ENCODE measurements around the gene CISD1. TPM values are rescaled to one million over a fixed set of nuclear protein-coding genes. Genes with fewer than 3 reads are reported as not detected.
A peak's percentile ranks its signal among the peaks of the same experiment; 100 is the strongest.
"Not testable (repeated sequence)": the region's sequence is repeated elsewhere in the genome, so short reads cannot be mapped to it uniquely, and the experiment has no call there.

The CISD1 gene
- total RNA-seq (10 to 100 TPM; 20.2 to 29.2 (median 25.5) TPM), polyA plus RNA-seq (10 to 100 TPM; 10.6 to 35.7 TPM)
- long read RNA-seq, donor 1, transcript CISD1-201 (3 exons, 2,479 nt), result major isoform, 18 of 25 reads
- long read RNA-seq, donor 1, partial matches to known transcripts, result 3 of 25 reads
- long read RNA-seq, donor 1, other reads (novel, unspliced or antisense), result 4 of 25 reads
- long read RNA-seq, donor 2, transcript CISD1-201 (3 exons, 2,479 nt), result major isoform, 23 of 23 reads
- long read RNA-seq, donor 2, partial matches to known transcripts, result 0 of 23 reads
- long read RNA-seq, donor 2, other reads (novel, unspliced or antisense), result 0 of 23 reads
- long read RNA-seq, donor 3, transcript CISD1-201 (3 exons, 2,479 nt), result major isoform, 28 of 33 reads
- long read RNA-seq, donor 3, partial matches to known transcripts, result 2 of 33 reads
- long read RNA-seq, donor 3, other reads (novel, unspliced or antisense), result 3 of 33 reads

DNA sequence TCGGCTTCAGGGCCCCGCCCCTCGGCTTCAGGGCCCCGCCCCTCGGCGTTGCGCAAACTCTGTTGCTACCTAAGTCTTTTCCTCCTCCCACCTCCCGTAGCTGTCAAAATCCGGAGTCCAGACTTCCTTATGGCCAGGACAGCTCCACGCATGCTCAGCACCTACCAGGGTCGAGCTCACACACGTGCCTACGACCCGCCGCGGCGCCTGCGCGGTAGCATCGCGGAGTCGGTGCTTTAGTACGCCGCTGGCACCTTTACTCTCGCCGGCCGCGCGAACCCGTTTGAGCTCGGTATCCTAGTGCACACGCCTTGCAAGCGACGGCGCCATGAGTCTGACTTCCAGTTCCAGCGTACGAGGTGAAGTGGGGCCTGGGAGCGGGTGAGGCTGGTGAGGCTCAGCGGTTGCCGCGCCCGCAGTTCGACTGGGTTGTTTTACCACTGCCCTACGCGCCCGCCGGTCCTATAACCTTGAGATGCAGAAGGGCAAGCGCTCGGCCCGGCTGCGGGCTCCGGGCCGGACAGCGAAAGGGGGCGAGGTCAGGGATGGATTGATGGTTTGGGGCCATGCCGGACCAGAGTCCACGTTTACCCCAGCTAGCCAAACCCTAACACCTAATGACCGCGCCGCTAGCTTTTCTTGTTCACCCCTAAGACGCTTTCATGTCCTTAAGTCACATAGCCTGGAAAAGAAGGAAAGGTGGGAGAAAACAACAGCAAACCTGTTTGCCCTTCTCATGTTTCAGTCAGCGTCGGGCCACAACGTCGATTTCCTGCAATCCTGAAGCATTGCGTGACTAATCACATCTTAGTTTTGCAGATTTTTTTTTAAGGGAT is at the start of gene CISD1:
Gene CISD1 (plus strand): TSS at position 217 of the 836 bp plus-strand sequence. CDS start 112 bp downstream, at position 329.
- peak within 1 kb of the TSS; percentile 72 for H3K4me3 ChIP-seq
- no peaks in the 10 kb centered on the region for H3K27me3 ChIP-seq
- peak within 1 kb of the TSS; percentile 81 to 97 for H3K27ac ChIP-seq
- H3K36me3 ChIP-seq, result no peaks in the 10 kb centered on the region
- intact Hi-C loops (cut with DNase I), result no loop called here
- no peaks in the 10 kb centered on the region for H3K9me3 ChIP-seq
- DNase-seq, result peak; percentile 95 to 98 (median 97)
- 0% methylated on average over 66 of the region's 66 CpGs for WGBS, 3 donors
- TF ChIP-seq, protein P1, sequence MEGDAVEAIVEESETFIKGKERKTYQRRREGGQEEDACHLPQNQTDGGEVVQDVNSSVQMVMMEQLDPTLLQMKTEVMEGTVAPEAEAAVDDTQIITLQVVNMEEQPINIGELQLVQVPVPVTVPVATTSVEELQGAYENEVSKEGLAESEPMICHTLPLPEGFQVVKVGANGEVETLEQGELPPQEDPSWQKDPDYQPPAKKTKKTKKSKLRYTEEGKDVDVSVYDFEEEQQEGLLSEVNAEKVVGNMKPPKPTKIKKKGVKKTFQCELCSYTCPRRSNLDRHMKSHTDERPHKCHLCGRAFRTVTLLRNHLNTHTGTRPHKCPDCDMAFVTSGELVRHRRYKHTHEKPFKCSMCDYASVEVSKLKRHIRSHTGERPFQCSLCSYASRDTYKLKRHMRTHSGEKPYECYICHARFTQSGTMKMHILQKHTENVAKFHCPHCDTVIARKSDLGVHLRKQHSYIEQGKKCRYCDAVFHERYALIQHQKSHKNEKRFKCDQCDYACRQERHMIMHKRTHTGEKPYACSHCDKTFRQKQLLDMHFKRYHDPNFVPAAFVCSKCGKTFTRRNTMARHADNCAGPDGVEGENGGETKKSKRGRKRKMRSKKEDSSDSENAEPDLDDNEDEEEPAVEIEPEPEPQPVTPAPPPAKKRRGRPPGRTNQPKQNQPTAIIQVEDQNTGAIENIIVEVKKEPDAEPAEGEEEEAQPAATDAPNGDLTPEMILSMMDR (IDR thresholded peaks at IDR 0.05), result no peak
- TF ChIP-seq POLR2A (IDR thresholded peaks at IDR 0.05), result peak; percentile 85
- no peaks in the 10 kb centered on the region for H3K4me1 ChIP-seq (ENCODE audit: insufficient read depth)

DNA sequence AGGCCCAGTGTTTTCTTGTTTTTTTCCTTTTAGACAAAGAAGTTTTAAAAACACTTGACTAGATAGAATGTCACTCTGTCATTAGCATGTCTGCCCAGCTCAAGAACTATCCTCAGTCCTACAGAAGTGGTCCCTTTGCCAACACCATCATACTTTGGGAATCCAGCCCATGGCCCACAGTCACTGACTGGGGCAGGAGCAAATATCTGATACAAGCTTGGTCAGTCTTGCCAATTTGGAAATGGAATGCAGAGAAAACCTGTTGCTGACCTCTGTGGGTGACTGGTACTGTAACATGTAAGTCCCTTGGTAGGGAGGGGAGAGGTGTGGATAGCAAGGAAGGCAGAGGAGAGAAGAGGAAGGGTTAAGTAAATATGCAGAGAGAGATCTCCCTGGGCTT is 49.1 kb upstream of the CISD1 start:
- intact Hi-C loops (cut with DNase I), result no loop called here
- no peaks in the 10 kb centered on the region for H3K36me3 ChIP-seq
- no peaks in the 10 kb centered on the region for H3K9me3 ChIP-seq
- DNase-seq, result no peak
- no peaks in the 10 kb centered on the region for H3K4me1 ChIP-seq (ENCODE audit: insufficient read depth)
- no peak overlapping the region for H3K27ac ChIP-seq
- TF ChIP-seq POLR2A (IDR thresholded peaks at IDR 0.05) (no peak), EP300 (IDR thresholded peaks at IDR 0.05) (no peak)
- TF ChIP-seq, protein P1 (IDR thresholded peaks at IDR 0.05), result no peak
- H3K4me3 ChIP-seq, result no peak overlapping the region
- H3K27me3 ChIP-seq, result no peaks in the 10 kb centered on the region

DNA sequence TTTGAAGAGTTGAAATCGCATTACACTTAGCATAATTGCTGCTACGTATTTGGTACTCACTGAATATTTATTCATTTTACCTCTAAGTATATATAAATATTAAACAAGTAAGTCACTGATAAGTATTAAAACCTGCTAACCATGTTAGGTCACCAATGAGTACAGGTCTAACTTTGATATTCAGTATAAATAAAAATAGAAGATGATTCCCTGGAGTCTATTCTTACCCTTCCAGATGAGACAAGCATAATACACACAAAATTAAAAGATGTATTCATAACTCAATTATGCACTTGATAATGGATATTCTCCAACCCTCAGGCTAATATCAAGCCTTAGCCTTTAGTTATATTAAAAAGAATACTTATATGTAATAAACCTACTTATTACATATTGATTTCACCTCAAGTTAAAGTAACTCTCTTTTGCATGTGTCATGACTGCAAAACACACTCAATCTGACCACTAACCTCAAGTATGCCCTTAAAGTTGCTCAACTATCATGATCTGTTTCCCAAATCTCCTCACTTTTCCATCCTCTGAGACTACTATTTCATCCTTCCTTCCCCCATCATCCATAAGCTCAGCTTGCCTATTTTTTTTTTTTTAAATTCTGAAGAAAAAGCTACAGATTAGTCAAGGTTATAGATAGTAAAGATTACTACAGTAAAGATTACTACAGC is 48.1 kb upstream of the CISD1 start:
- intact Hi-C loops (cut with DNase I), result no loop called here
- 95 to 97% (median 95%) methylated on average over 2 of the region's 2 CpGs for WGBS, 3 donors
- H3K36me3 ChIP-seq, result no peaks in the 10 kb centered on the region
- no peaks in the 10 kb centered on the region for H3K4me1 ChIP-seq (ENCODE audit: insufficient read depth)
- no peak for DNase-seq
- no peaks in the 10 kb centered on the region for H3K27me3 ChIP-seq
- no peak for TF ChIP-seq EP300 (IDR thresholded peaks at IDR 0.05)
- TF ChIP-seq, protein P1 (IDR thresholded peaks at IDR 0.05), result no peak
- TF ChIP-seq POLR2A (IDR thresholded peaks at IDR 0.05), result no peak
- no peak overlapping the region for H3K27ac ChIP-seq
- H3K4me3 ChIP-seq, result no peak overlapping the region
- H3K9me3 ChIP-seq, result no peaks in the 10 kb centered on the region

DNA sequence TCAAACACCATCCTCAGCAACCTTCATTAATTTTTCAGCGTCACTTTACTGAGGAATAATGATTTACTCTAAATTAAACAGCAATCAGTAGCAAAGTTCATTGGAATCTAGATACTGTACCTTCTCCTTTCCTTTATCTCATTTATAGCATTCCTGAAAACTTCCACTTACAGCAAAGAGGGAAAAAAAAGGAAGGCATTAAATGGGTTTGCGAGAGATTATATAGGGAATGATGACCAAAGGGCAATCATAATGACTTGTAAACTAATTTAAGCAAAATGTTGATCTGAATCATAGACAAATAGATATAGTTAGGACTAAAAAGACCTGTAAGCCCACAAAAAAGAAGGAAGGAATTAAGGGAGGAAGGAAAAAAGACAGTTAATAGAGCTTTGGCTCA is 43.3 kb upstream of the CISD1 start:
- no peaks in the 10 kb centered on the region for H3K4me1 ChIP-seq (ENCODE audit: insufficient read depth)
- no peaks in the 10 kb centered on the region for H3K9me3 ChIP-seq
- no peak for DNase-seq
- TF ChIP-seq, protein P1 (IDR thresholded peaks at IDR 0.05), result no peak
- TF ChIP-seq EP300 (IDR thresholded peaks at IDR 0.05) (no peak), POLR2A (IDR thresholded peaks at IDR 0.05) (no peak)
- H3K27ac ChIP-seq, result no peak overlapping the region
- WGBS, 3 donors, result 88 to 90% (median 89%) methylated on average over 2 of the region's 2 CpGs
- intact Hi-C loops (cut with DNase I), result no loop called here
- H3K27me3 ChIP-seq, result no peaks in the 10 kb centered on the region
- H3K36me3 ChIP-seq, result no peaks in the 10 kb centered on the region
- no peak overlapping the region for H3K4me3 ChIP-seq

DNA sequence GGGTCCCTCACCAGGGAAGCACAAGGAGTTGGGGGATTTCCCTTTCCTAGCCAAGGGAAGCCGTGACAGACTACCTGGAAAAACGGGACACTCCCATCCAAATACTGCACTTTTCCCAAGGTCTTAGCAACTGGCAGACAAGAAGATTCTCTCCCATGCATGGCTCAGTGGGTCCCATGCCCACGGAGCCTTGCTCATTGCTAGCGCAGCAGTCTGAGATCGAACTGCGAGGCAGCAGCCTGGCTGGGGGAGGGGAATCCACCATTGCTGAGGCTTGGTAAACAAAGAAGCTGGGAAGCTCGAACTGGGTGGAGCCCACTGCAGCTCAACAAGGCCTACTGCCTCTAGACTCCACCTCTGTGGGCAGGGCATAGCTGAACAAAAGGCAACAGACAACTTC is 39.1 kb upstream of the CISD1 start:
- H3K9me3 ChIP-seq; H3K27me3 ChIP-seq; H3K36me3 ChIP-seq; intact Hi-C loops (cut with DNase I); DNase-seq; H3K27ac ChIP-seq; H3K4me1 ChIP-seq (ENCODE audit: insufficient read depth); H3K4me3 ChIP-seq: not testable (repeated sequence)
- 88 to 97% (median 93%) methylated on average over 7 of the region's 7 CpGs for WGBS, 3 donors
